Loucy (cell line): ENCODE data around the gene IGSF21.
"Not testable (repeated sequence)": the region's sequence is repeated elsewhere in the genome, so short reads cannot be mapped to it uniquely, and the experiment has no call there.

Experiments used
- H2AFZ ChIP-seq: fragments of 200-600 bp; sonication (generic); 2 replicates; pipeline ENCODE4 v1.6.0; 2016; ENCODE audit warnings: antibody characterized with exemption, mild to moderate bottlenecking, low read length, moderate library complexity
- H3F3A ChIP-seq: fragments of 200-600 bp; 2 replicates; pipeline ENCODE4 v1.6.0; 2016; ENCODE audit warnings: antibody characterized with exemption, low read depth, mild to moderate bottlenecking
- H3K27me3 ChIP-seq: fragments of 200-600 bp; sonication (generic); 2 replicates; pipeline ENCODE4 v1.6.1; 2014; ENCODE audit warnings: low read length, mild to moderate bottlenecking; ENCODE audit not compliant: insufficient read depth, poor library complexity, severe bottlenecking
- H3K36me3 ChIP-seq: fragments of 200-600 bp; sonication (generic); 2 replicates; pipeline ENCODE4 v1.6.1; 2016; ENCODE audit warnings: low read length; ENCODE audit not compliant: insufficient read depth
- H3K4me1 ChIP-seq: fragments of 200-600 bp; sonication (generic); 2 replicates; pipeline ENCODE4 v1.5.1; 2014; ENCODE audit warnings: low read length, mild to moderate bottlenecking; ENCODE audit not compliant: insufficient read depth, poor library complexity, severe bottlenecking
- H3K4me2 ChIP-seq: fragments of 200-600 bp; sonication (generic); 2 replicates; pipeline ENCODE4 v1.6.0; 2014; ENCODE audit warnings: antibody characterized with exemption, low read length, low read depth, mild to moderate bottlenecking; ENCODE audit not compliant: poor library complexity, severe bottlenecking
- H3K4me3 ChIP-seq: fragments of 200-600 bp; sonication (generic); 2 replicates; pipeline ENCODE4 v1.5.1; 2014; ENCODE audit warnings: low read length, mild to moderate bottlenecking, mixed read lengths; ENCODE audit not compliant: poor library complexity, severe bottlenecking
- H3K79me2 ChIP-seq: fragments of 200-600 bp; sonication (generic); 2 replicates; pipeline ENCODE4 v1.6.1; 2014; ENCODE audit warnings: low read length; ENCODE audit not compliant: insufficient read depth
- H3K9ac ChIP-seq: fragments of 200-600 bp; sonication (generic); 2 replicates; pipeline ENCODE4 v1.6.0; 2014; ENCODE audit warnings: mild to moderate bottlenecking, low read depth, low read length, moderate library complexity; ENCODE audit not compliant: poor library complexity, severe bottlenecking
- H3K9me2 ChIP-seq: fragments of 200-600 bp; sonication (generic); replicated peaks from 2 replicates; pipeline ENCODE4 v1.6.1; 2016; ENCODE audit warnings: low read depth, low read length, mixed read lengths
- H3K9me3 ChIP-seq: fragments of 200-600 bp; sonication (generic); 2 replicates; pipeline ENCODE4 v1.6.1; 2014; ENCODE audit warnings: mild to moderate bottlenecking, antibody characterized with exemption, low read length, low read depth; ENCODE audit not compliant: insufficient read depth
- H4K20me1 ChIP-seq: fragments of 200-600 bp; sonication (generic); 2 replicates; pipeline ENCODE4 v1.6.0; 2014; ENCODE audit warnings: antibody characterized with exemption, low read length, mild to moderate bottlenecking; ENCODE audit not compliant: insufficient read depth, poor library complexity, severe bottlenecking
- CTCF ChIP-seq: fragments of 200-600 bp; sonication (generic); conservative IDR thresholded peaks from 2 replicates; pipeline ENCODE4 v1.5.1; 2014; ENCODE audit warnings: mild to moderate bottlenecking, antibody characterized with exemption, low read length
- EZH2phosphoT487 ChIP-seq: fragments of 200-600 bp; IDR thresholded peaks from 2 replicates; pipeline ENCODE4 v1.6.1; 2018; ENCODE audit warnings: antibody characterized with exemption, mild to moderate bottlenecking, moderate library complexity, borderline replicate concordance

IGSF21 gene

GRCh38 chr1:18160290-18160942, 52.8 kb downstream of the IGSF21 start:
- Histone ChIP-seq H3K36me3 (no peaks in the 10 kb centered on the region), H3F3A (no peaks in the 10 kb centered on the region), H3K27me3 (no peaks in the 10 kb centered on the region), H3K79me2 (no peaks in the 10 kb centered on the region), H3K4me3 (no peak overlapping the region), H3K9me2 (no peaks in the 10 kb centered on the region), H3K4me1 (no peaks in the 10 kb centered on the region), H3K9ac (no peak overlapping the region), H4K20me1 (no peaks in the 10 kb centered on the region), H3K4me2 (no peak overlapping the region), H3K9me3 (no peaks in the 10 kb centered on the region; the same call in 1 of the 2 replicates), H2AFZ (no peak overlapping the region)
- TF ChIP-seq EZH2phosphoT487 = no peak
- TF ChIP-seq CTCF = no peak

- Histone ChIP-seq H3K36me3 (no peaks in the 10 kb centered on the region), H3K9me3 (no peaks in the 10 kb centered on the region), H4K20me1 (no peaks in the 10 kb centered on the region), H3K4me2 (no peak overlapping the region), H3K4me3 (no peak overlapping the region), H3K79me2 (no peaks in the 10 kb centered on the region), H3K9me2 (no peaks in the 10 kb centered on the region), H3F3A (no peaks in the 10 kb centered on the region), H3K27me3 (no peaks in the 10 kb centered on the region), H3K4me1 (no peaks in the 10 kb centered on the region), H3K9ac (no peak overlapping the region), H2AFZ (no peak overlapping the region)
- TF ChIP-seq EZH2phosphoT487 = no peak
- TF ChIP-seq CTCF = no peak
Observed at GRCh38 chr1:18161690-18162089, 54.1 kb downstream of the IGSF21 start.

- H3K9ac ChIP-seq, H3K4me3 ChIP-seq, H3K4me1 ChIP-seq, H3K9me2 ChIP-seq, H2AFZ ChIP-seq, H3K36me3 ChIP-seq, H4K20me1 ChIP-seq, H3F3A ChIP-seq, H3K9me3 ChIP-seq, H3K27me3 ChIP-seq, H3K79me2 ChIP-seq, H3K4me2 ChIP-seq: not testable (repeated sequence)
Observed at GRCh38 chr1:18165640-18166039, 58.0 kb downstream of the IGSF21 start.

GRCh38 chr1:18166341-18166740, 58.7 kb downstream of the IGSF21 start:
- Histone ChIP-seq H3K79me2 (no peaks in the 10 kb centered on the region), H3K9ac (no peak overlapping the region), H3K4me1 (no peaks in the 10 kb centered on the region), H3K4me2 (no peak overlapping the region), H2AFZ (no peak overlapping the region), H3K36me3 (no peaks in the 10 kb centered on the region), H3K9me2 (no peaks in the 10 kb centered on the region), H4K20me1 (no peaks in the 10 kb centered on the region), H3K4me3 (no peak overlapping the region), H3F3A (no peaks in the 10 kb centered on the region), H3K9me3 (no peaks in the 10 kb centered on the region; the same call in 1 of the 2 replicates), H3K27me3 (no peaks in the 10 kb centered on the region)
- TF ChIP-seq CTCF (no peak), EZH2phosphoT487 (no peak)
